Measurements from ENCODE around the gene RASA3.
"Not testable (repeated sequence)": the region's sequence is repeated elsewhere in the genome, so short reads cannot be mapped to it uniquely, and the experiment has no call there.

Gene RASA3

DNA sequence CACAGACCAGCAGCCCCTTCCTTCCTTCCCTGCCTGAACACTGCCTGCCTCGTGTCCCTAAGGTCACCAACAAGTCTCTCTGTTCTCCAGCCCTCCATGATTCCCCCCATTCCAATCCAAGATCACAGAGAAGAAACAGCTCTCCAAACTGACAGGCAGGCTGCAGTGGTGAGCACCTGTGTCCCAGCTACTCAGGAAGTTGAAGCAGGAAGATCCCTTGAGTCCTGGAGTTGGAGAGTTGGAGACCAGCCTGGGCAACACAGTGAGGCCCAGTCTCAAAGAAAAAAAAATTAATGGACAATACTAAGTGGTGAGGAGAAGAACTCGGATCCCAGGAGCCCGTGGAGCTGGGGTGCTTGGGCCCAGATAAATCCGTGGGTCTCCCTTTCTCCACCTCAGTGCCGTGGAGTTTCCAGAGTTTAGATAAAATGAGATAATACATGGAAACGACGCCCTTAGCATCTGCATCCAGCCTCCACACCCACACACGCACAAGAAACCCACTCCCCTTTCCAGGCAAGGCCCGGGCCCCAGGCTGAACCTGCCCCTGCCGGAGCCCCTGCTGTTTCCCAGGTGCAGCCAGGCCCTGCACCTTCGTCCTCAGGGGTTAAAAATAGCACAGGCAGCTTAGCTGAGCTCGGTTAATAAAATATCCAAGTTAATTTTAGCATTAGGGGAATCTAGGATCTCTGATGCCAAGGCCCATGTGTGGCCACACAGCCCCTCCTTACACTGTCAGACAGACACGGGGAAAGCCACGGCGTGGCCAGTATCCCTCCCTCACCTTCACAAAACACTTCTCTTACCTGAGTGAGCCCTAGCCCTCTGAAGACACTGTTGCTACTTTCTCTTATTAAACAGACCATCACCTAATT, 4.7 kb downstream of the RASA3 start:
- no peak for DNase-seq (ENCODE audit: low spot score)

- DNase-seq (ENCODE audit: low spot score) = no peak
Measured at GRCh38 chr13:114126789-114127472, 5.5 kb downstream of the RASA3 start.

DNA sequence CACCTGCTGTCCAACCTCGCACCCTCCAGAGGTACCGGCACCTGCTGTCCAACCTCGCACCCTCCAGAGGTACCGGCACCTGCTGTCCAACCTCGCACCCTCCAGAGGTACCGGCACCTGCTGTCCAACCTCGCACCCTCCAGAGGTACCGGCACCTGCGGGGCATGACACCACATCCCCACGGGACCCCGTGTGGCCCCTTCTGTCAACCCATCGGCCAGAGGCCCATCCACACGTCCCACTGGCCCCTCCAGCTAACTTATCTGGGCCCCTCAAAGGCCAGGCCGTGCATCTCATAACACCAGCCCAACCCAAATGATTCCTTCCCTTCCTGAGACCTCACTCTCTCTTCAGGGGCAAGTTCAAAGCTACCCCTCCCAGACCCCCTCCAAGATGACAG, 6.3 kb downstream of the RASA3 start:
- not testable (repeated sequence) for DNase-seq (ENCODE audit: low spot score)

- no peak for DNase-seq (ENCODE audit: low spot score)
Measured at GRCh38 chr13:114125589-114125988, 6.8 kb downstream of the RASA3 start.

DNA sequence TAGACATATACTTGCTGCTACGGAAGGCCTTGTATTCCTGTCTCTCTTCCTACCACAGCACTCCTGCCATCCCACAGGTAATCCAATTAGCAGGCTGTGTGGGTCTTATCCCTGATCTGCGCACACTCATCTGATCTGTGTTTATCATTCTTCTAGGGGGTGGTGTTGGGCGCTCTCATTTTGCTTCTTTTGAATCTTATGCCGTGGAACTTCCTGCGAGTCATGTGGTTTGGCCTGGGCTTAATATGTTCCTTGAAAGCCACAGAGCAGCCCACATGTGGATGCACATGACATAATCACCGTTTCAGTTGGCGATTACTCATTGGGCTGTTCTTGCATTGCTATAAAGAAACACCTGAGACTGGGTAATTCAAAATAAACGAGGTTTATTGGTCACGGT, 7.5 kb downstream of the RASA3 start:
- DNase-seq (ENCODE audit: low spot score) = no peak

- no peak for DNase-seq (ENCODE audit: low spot score)
Measured at GRCh38 chr13:114124431-114124830, 8.0 kb downstream of the RASA3 start.

DNA sequence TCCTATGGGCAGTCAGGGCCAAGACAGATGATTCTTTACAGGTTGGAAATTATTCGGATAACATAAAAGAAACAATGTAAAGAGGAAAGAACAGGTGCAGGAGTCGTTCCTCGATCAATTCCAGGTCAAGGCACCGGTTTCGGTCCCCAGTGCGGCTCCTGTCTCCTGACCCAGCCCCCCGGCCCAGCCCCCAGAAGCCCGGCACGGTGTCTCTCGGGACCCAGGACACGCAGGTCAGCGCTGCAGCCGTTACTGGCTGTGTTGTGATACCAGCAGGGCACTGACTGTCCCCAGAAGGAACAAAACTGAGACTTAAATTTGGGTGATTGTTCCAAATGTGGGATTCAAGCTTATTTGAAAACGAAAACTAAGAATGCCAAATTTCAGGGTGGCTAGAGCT, 8.5 kb downstream of the RASA3 start:
- no peak for DNase-seq (ENCODE audit: low spot score)

DNA sequence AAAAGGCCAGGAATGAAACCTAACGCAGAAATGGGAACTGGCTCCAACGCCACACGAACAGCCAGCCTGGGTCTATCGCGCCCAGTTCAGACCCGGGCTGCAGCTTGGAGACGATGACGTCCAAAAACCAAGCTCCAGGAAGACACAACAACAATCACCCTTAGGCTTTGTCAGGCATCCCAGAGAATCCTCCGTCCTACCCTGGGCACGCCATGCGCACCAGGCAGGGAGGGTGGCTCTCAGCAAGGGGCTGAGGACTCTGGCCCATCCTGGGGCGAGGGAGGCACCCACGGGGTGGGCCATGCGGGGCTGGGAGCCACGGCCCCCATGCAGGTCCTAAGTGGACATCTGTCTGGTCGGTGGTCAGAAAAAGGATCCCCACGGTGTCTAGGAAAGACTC, 9.0 kb downstream of the RASA3 start:
- DNase-seq (ENCODE audit: low spot score) = no peak

DNA sequence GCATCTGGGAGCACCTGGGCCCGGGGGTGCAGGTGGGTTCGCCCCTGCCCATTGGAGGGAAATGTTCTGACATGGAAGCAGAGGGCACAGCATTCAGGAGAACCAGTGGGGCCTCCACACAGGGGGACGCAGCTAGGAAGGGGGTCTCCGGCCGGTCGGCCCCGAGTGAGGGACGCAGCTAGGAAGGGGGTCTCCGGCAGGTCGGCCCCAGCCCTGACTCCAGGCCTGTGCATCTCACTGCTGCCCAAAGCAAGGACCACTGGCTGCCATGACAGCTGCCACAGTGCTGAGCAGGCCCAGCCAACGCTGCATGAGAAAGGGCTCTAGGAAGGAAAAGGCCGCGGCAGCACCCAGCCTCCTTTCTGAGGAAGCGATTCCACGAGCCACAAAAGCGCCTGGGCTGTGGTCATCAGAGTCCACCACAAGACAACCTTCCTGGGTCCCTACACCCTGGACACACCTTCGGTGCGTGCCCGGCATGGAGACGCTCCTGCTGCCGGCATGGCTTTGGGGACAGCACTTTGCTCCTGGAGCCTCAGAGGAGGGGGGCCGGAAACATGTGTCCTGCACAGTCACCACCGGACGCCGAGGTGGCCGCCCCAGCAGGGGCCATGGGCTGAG, 9.7 kb downstream of the RASA3 start:
- no peak for DNase-seq (ENCODE audit: low spot score)

GRCh38 chr13:114122127-114122511, 10.3 kb downstream of the RASA3 start:
- DNase-seq (ENCODE audit: low spot score) = no peak

- DNase-seq (ENCODE audit: low spot score) = no peak
Measured at GRCh38 chr13:114121496-114122126, 10.8 kb downstream of the RASA3 start.

DNA sequence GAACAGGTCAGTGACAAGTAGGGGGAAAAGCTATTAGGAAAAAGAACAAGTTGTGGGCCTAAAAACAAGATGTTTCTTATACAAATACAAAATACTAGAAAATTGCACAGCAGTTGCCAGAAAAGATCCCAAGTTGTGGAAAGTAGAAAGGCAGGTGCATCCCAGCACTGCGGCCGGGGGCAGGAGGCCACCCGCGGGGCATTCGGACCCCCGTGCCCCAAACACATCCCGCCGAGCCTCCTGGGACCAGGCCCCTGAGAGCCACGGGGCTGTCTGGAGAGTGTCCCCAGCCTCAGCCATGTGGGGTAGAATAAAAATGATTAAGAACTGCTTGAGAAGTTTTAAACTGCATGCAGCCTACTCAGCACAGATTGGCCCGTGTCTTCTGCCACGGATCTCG, 11.4 kb downstream of the RASA3 start:
- DNase-seq (ENCODE audit: low spot score) = no peak

- no peak for DNase-seq (ENCODE audit: low spot score)
Measured at GRCh38 chr13:114120591-114121011, 11.8 kb downstream of the RASA3 start.

DNA sequence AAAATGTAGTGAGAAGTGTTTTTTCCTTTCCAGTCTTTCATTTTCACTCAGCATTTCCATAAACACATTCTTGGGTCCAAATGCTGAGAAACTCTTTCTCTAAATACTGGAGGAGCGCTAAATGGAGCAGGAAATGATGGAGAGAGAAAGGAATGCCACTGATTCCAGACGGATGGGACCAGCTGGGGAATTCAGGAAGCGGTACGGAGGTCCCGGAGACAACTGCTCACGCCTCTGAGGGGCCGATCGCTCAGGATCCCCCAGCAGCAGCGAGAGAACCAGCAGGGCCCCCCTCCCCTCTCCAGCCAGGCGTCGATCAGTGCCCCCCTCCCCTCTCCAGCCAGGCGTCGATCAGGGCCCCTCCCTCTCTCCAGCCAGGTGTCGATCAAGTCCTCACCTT, 13.2 kb downstream of the RASA3 start:
- DNase-seq (ENCODE audit: low spot score) = no peak

DNA sequence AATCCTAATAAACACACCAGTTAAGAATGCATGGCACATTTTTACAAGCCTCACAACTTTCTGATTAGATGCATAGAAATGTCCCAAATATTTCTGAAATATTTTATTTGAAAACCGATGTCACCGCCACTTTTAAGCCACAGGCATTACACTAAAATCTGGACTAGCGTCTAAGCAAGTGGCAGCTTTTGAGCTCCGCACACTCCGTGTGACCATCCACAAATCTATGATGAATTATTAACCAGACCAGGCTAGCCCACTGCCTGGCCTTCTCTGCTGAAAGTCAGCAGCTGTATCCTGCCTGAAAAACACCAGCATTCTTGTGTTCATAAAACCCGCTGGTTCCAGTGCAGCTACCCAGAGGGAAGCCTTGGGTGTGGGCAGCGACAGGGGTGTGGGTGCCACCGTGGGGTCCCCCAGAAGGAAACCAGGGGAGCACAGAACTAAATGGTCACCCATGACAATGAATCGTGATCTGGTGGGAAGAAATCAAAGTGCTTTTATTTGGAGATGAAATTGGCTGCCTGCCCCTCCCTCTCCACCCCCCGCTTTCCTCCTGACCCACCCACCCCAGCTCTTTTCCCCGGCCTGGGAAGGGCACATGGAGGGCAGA, 13.8 kb downstream of the RASA3 start:
- DNase-seq (ENCODE audit: low spot score) = no peak

GRCh38 chr13:114118086-114118485, 14.3 kb downstream of the RASA3 start:
- DNase-seq (ENCODE audit: low spot score) = no peak

DNA sequence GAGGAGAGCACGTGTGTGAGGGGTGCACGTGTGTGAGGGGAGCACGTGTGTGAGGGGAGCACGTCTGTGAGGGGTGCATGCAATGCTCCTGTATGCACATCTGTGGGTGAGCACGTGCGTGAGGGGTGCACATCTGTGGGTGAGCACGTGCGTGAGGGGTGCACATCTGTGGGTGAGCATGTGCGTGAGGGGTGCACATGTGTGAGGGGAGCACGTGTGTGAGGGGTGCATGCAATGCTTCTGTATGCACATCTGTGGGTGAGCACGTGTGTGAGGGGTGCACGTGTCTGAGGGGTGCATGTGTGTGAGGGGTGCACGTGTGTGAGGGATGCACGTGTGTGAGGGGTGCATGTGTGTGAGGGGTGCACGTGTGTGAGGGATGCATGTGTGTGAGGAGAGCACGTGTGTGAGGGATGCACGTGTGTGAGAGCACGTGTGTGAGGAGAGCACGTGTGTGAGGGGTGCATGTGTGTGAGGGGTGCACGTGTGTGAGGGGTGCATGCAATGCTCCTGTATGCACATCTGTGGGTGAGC, 15.0 kb downstream of the RASA3 start:
- DNase-seq (ENCODE audit: low spot score) = not testable (repeated sequence)

DNA sequence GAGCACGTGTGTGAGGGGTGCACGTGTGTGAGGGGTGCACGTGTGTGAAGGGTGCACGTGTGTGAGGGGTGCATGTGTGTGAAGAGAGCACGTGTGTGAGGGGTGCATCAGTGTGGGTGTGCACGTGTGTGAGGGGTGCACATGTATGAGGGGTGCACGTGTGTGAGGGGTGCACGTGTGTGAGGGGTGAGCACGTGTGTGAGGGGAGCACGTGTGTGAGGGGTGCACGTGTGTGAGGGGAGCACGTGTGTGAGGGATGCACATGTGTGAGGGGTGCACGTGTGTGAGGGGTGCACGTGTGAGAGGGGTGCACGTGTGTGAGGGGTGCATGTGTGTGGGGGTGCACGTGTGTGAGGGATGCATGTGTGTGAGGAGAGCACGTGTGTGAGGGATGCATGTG, 15.7 kb downstream of the RASA3 start:
- no peak for DNase-seq (ENCODE audit: low spot score)

DNA sequence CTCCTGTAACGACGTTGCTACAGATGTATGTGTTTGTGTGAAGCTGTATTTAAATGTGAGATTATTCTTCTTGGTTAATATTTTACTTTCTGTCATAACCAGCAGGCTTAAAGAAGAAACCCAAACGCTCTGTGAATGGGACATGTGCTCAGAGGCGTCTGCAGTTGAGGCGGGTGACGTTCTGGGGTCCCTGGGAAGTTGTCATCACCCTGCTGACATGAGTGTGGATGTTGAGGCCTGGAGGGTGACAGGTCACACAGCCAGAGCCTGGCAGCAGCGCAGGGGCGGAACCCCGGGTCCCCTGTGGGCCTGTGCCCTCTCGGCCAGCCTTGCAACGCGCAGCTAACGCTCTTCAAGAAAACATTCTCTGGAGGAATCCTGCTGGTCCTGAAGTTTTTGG, 16.6 kb downstream of the RASA3 start:
- no peak for DNase-seq (ENCODE audit: low spot score)

DNA sequence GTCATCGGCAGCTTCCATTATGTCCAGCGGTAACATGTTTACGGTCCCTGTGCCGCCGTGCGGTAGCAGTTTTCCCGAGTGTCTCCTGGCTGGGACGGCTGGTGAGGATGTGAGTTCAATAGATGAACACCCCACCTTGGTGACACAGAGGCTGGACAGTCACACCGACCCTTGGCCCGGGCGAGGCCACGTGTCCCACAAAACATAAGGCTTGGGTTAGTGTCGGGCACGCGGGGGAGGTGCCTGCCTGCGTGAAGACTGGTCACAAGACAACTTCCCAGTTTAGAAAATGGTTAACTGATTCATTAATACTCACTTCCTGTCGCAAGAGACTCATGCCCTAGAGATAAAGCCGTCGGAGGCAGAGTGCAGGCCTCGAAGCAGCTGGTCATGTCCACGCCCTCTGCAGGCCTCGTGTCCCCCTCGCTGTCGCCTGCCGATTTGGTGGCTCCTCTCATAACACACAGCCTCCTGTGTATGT, 17.2 kb downstream of the RASA3 start:
- no peak for DNase-seq (ENCODE audit: low spot score)

DNA sequence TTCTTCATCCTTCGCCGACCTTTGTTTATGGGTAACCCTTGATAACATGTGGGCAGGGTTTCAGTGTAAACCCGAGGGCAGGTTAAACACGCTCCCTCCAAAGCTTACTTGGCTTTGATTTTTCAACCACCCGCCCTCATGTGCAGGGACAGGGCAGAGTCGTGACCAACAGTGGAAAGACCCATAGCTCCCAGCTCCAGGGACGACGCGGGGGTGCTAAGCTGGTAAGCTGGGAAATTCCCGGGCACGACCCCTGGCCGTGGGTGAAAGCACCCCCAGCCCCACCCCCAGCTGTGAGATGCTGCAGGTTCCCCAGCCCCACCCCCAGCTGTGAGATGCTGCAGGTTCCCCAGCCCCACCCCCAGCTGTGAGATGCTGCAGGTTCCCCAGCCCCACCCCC, 17.8 kb downstream of the RASA3 start:
- not testable (repeated sequence) for DNase-seq (ENCODE audit: low spot score)
